OCI-LY1 (cell line): Measurements from ENCODE around the gene MAD1L1.

ENCODE experiments used
- H2AFZ ChIP-seq: fragments of 200-600 bp; sonication (generic), shearing (Covaris generic); 2 replicates; pipeline ENCODE4 v1.6.0; 2014; ENCODE audit warnings: antibody characterized with exemption, mild to moderate bottlenecking, low read length
- H3F3A ChIP-seq: fragments of 200-600 bp; sonication (generic), shearing (Covaris generic); 2 replicates; pipeline ENCODE4 v1.6.0; 2014; ENCODE audit warnings: mild to moderate bottlenecking, antibody characterized with exemption, low read length, moderate library complexity; ENCODE audit not compliant: insufficient read depth
- H3K27ac ChIP-seq: fragments of 200-600 bp; sonication (generic); 2 replicates; pipeline ENCODE4 v1.5.1; 2014; ENCODE audit warnings: low read length, mixed run types, mild to moderate bottlenecking, low read depth; ENCODE audit not compliant: poor library complexity, severe bottlenecking
- H3K27me3 ChIP-seq: fragments of 200-600 bp; sonication (generic); 2 replicates; pipeline ENCODE4 v1.6.0; 2014; ENCODE audit warnings: antibody characterized with exemption, mild to moderate bottlenecking, low read length, moderate library complexity; ENCODE audit not compliant: insufficient read depth
- H3K36me3 ChIP-seq: fragments of 200-600 bp; sonication (generic); 2 replicates; pipeline ENCODE4 v1.6.1; 2014; ENCODE audit warnings: mild to moderate bottlenecking, antibody characterized with exemption, low read length, moderate library complexity, mixed read lengths; ENCODE audit not compliant: insufficient read depth
- H3K4me1 ChIP-seq: fragments of 200-600 bp; sonication (generic); 2 replicates; pipeline ENCODE4 v1.5.1; 2014; ENCODE audit warnings: mild to moderate bottlenecking, low read length, moderate library complexity; ENCODE audit not compliant: insufficient read depth, severe bottlenecking
- H3K4me2 ChIP-seq: fragments of 200-600 bp; sonication (generic), shearing (Covaris generic); 2 replicates; pipeline ENCODE4 v1.6.1; 2014; ENCODE audit warnings: low read length
- H3K4me3 ChIP-seq: fragments of 200-600 bp; sonication (generic); 2 replicates; pipeline ENCODE4 v1.5.1; 2014; ENCODE audit warnings: low read length, low read depth, mild to moderate bottlenecking, mixed read lengths; ENCODE audit not compliant: poor library complexity, severe bottlenecking
- H3K79me2 ChIP-seq: fragments of 200-600 bp; shearing (Covaris generic); 2 replicates; pipeline ENCODE4 v1.6.1; 2016; ENCODE audit warnings: mixed run types, low read length, mixed read lengths; ENCODE audit not compliant: insufficient read depth
- H3K9ac ChIP-seq: fragments of 200-600 bp; sonication (generic), shearing (Covaris generic); 2 replicates; pipeline ENCODE4 v1.6.1; 2014; ENCODE audit warnings: mild to moderate bottlenecking, low read length, mixed read lengths
- H3K9me2 ChIP-seq: fragments of 200-600 bp; sonication (generic), shearing (Covaris generic); 2 replicates; pipeline ENCODE4 v1.6.1; 2014; ENCODE audit warnings: low read depth, mild to moderate bottlenecking, low read length, mixed read lengths
- H3K9me3 ChIP-seq: fragments of 200-600 bp; shearing (Covaris generic); 2 replicates; pipeline ENCODE4 v1.6.1; 2014; ENCODE audit warnings: low read length, mixed read lengths
- H4K20me1 ChIP-seq: fragments of 200-600 bp; sonication (generic), shearing (Covaris generic); 2 replicates; pipeline ENCODE4 v1.6.0; 2016; ENCODE audit warnings: mild to moderate bottlenecking, low read length; ENCODE audit not compliant: insufficient read depth
- CTCF ChIP-seq: fragments of 200-600 bp; sonication (generic), shearing (Covaris generic); IDR thresholded peaks from 2 replicates; pipeline ENCODE4 v1.5.1; 2017; ENCODE audit warnings: mild to moderate bottlenecking, antibody characterized with exemption, low read length, moderate library complexity, mixed read lengths
- EZH2 ChIP-seq: fragments of 200-600 bp; sonication (generic), shearing (Covaris generic); IDR thresholded peaks from 2 replicates; pipeline ENCODE4 v1.8.0; 2017; ENCODE audit warnings: borderline replicate concordance, mixed run types, mild to moderate bottlenecking, antibody characterized with exemption, low read length, moderate library complexity, mixed read lengths

The MAD1L1 gene

GRCh38 chr7:1995426-1995825, 237.3 kb downstream of the MAD1L1 start:
- TF ChIP-seq EZH2 (no peak), CTCF (no peak)
- H3F3A ChIP-seq = no peaks in the 10 kb centered on the region
- no peak overlapping the region for H2AFZ ChIP-seq
- H3K4me3 ChIP-seq = no peak overlapping the region
- no peaks in the 10 kb centered on the region for H3K9me2 ChIP-seq
- H3K79me2 ChIP-seq = no peaks in the 10 kb centered on the region
- no peaks in the 10 kb centered on the region for H3K27me3 ChIP-seq
- no peak overlapping the region for H3K4me2 ChIP-seq
- H3K36me3 ChIP-seq = no peaks in the 10 kb centered on the region; the same call in 1 of the 2 replicates
- no peak overlapping the region for H3K27ac ChIP-seq
- no peaks in the 10 kb centered on the region for H3K9me3 ChIP-seq
- peaks cover 26% of the 10 kb centered on the region for H3K4me1 ChIP-seq
- H4K20me1 ChIP-seq = no peaks in the 10 kb centered on the region
- no peak overlapping the region for H3K9ac ChIP-seq

GRCh38 chr7:1994931-1995330, 237.8 kb downstream of the MAD1L1 start:
- Histone ChIP-seq H3K4me2 (no peak overlapping the region), H3K9me3 (no peaks in the 10 kb centered on the region), H3K9ac (no peak overlapping the region), H3K4me3 (no peak overlapping the region), H2AFZ (no peak overlapping the region), H3K79me2 (no peaks in the 10 kb centered on the region), H4K20me1 (no peaks in the 10 kb centered on the region), H3F3A (no peaks in the 10 kb centered on the region), H3K27me3 (no peaks in the 10 kb centered on the region), H3K36me3 (no peaks in the 10 kb centered on the region; the same call in 1 of the 2 replicates), H3K27ac (no peak overlapping the region), H3K9me2 (no peaks in the 10 kb centered on the region), H3K4me1 (peaks cover 26% of the 10 kb centered on the region)
- TF ChIP-seq CTCF (no peak), EZH2 (no peak)

- Histone ChIP-seq H3K9me2 (no peaks in the 10 kb centered on the region), H4K20me1 (no peaks in the 10 kb centered on the region), H3K27me3 (no peaks in the 10 kb centered on the region), H3F3A (no peaks in the 10 kb centered on the region), H3K9ac (no peak overlapping the region), H3K27ac (peak overlapping the region; percentile 17), H3K4me3 (no peak overlapping the region), H3K79me2 (no peaks in the 10 kb centered on the region), H3K36me3 (no peaks in the 10 kb centered on the region; the same call in 1 of the 2 replicates), H3K9me3 (no peaks in the 10 kb centered on the region), H3K4me1 (peaks cover 26% of the 10 kb centered on the region), H3K4me2 (no peak overlapping the region), H2AFZ (no peak overlapping the region)
- no peak for TF ChIP-seq EZH2
- TF ChIP-seq CTCF = no peak
These were observed 238.7 kb downstream of the MAD1L1 start for GRCh38 chr7:1993776-1994740.
